NCI-H774 (cell line): Measurements from ENCODE around the gene ZBTB11.
"Not testable (repeated sequence)": the region's sequence is repeated elsewhere in the genome, so short reads cannot be mapped to it uniquely, and the experiment has no call there.

ENCODE experiments used
- DNase-seq: peaks from one replicate; lab custom pipeline; 2025; lab: John Stamatoyannopoulos, UW

The ZBTB11 gene

DNA sequence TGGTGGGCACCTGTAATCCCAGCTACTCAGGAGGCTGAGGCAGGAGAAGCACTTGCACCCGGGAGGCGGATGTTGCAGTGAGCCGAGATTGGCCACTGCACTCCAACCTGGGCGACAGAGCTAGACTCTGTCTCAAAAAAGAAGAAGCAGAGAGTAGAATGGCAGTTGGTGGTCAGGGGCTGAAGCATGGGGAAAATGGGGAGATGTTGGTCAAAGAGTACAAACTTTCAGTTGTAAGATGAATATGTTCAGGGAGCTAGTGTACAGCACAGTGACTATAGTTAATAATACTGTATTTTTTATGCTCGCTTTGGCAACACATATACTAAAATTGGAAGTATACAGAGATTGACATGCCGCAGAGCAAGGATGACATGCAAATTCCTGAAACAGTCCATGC is 61.4 kb downstream of the ZBTB11 start:
- DNase-seq, result no peak

- not testable (repeated sequence) for DNase-seq
These were observed 63.9 kb downstream of the ZBTB11 start for GRCh38 chr3:101613014-101613413.

DNA sequence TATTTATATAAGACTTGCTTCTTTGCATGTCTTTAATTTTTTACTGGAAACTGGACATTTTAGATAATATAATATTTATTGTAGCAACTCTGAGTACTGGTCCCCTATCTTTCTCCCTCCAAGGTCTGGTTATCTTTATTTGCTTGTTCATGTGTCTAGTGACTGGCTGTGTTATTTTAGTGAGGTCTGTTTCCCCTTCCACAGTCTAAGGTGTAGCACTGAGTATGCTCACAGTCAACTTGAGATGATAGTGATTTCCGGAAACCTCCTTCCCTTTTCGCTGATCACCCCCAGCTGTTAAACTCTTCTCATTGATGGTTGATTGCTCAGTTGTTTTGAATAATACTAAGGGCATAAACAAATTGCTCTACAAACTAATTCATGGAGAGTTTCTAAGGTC is 65.9 kb downstream of the ZBTB11 start:
- no peak for DNase-seq

DNA sequence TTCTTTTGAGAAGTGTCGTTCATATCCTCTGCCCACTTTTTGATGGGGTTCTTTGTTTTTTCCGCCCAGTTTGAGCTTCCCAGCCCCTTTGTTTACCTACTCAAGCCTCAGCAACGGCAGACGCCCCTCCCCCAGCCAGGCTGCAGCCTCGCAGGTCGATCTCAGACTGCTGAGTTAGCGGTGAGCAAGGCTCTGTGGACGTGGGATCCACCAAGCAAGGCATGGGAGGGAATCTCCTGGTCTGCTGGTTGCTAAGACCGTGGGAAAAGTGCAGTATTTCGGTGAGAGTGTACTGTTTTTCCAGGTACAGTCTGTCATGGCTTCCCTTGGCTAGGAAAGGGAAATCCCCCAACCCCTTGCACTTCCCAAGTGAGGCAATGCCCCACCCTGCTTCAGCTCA is 71.5 kb downstream of the ZBTB11 start:
- DNase-seq, result not testable (repeated sequence)

- no peak for DNase-seq
These were observed 73.7 kb downstream of the ZBTB11 start for GRCh38 chr3:101603184-101603583.

DNA sequence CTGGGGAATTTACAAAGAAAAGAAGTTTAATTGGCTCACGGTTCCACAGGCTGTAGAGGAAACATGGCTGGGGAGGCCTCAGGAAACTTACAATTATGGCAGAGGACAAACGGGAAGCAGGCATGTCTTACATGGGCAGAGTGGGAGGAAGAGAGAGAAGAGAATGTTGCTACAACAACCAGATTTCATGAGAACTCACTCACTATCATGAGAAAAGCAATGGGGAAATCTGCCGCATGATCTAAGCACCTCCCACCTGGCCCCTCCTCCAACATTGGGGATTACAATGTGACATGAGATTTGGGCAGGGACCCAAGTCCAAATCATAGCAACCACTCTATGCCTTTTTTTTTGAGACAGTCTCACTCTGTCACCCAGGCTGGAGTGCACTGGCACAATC is 74.2 kb downstream of the ZBTB11 start:
- no peak for DNase-seq
